Neural cell (in vitro differentiated cells): Measurements from ENCODE around the gene TIGD4.

Source experiments
- EZH2 ChIP-seq: fragments of 200-600, 300-800 bp; shearing (Covaris generic), sonication (generic); IDR thresholded peaks from 2 replicates; pipeline ENCODE4 v1.6.1; 2014; ENCODE audit warnings: antibody characterized with exemption, low read length, borderline replicate concordance, mild to moderate bottlenecking; ENCODE audit not compliant: insufficient read depth, poor library complexity, severe bottlenecking
- MXI1 ChIP-seq: fragments of 450-650 bp; conservative IDR thresholded peaks from 2 replicates; pipeline ENCODE4 v1.6.1; 2014; ENCODE audit warnings: antibody characterized with exemption, mild to moderate bottlenecking; ENCODE audit not compliant: poor library complexity, severe bottlenecking
- POLR2AphosphoS5 ChIP-seq: IDR thresholded peaks from 2 replicates; pipeline ENCODE4 v1.6.1; 2012
- TAF1 ChIP-seq: IDR thresholded peaks from 2 replicates; pipeline ENCODE4 v1.6.1; 2012; ENCODE audit warnings: low read depth
- TF ChIP-seq, protein P1 (sequence below): fragments of 450-650 bp; IDR thresholded peaks from 2 replicates; pipeline ENCODE4 v1.5.1; 2014; ENCODE audit warnings: antibody characterized with exemption, mild to moderate bottlenecking, moderate library complexity; ENCODE audit not compliant: poor library complexity, severe bottlenecking

DNA sequence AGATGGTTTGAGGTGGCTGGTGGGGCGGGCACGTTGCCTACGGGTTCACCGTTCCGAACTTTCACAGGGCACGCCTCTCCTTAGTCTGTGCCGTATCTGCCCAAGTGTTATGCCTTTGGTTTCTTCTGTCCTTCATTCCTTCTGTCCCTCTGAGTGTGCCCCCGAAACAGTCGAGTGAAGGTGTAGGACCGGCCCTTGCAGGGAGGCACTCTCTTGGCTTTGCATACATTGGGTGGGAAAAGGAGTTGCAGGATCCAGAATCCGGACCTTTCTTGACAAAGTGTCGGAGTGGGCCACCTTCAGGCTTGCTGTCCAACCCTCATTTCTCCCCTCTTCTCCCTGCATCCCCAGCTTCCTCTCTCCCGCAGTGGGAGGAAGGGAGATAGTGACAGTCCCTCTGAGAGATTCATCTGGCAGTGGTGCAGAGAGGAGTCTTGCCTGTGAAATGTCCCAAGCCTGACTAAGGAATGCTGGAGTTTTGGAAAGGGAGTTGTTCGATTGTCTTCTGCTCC, 793 bp upstream of the TIGD4 start:
- TF ChIP-seq TAF1 (no peak), EZH2 (no peak), MXI1 (no peak), POLR2AphosphoS5 (no peak)
- TF ChIP-seq, protein P1, sequence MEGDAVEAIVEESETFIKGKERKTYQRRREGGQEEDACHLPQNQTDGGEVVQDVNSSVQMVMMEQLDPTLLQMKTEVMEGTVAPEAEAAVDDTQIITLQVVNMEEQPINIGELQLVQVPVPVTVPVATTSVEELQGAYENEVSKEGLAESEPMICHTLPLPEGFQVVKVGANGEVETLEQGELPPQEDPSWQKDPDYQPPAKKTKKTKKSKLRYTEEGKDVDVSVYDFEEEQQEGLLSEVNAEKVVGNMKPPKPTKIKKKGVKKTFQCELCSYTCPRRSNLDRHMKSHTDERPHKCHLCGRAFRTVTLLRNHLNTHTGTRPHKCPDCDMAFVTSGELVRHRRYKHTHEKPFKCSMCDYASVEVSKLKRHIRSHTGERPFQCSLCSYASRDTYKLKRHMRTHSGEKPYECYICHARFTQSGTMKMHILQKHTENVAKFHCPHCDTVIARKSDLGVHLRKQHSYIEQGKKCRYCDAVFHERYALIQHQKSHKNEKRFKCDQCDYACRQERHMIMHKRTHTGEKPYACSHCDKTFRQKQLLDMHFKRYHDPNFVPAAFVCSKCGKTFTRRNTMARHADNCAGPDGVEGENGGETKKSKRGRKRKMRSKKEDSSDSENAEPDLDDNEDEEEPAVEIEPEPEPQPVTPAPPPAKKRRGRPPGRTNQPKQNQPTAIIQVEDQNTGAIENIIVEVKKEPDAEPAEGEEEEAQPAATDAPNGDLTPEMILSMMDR = no peak
